ENCODE measurements around the gene PCGF1. TPM values are rescaled to one million over a fixed set of nuclear protein-coding genes. Genes with fewer than 3 reads are reported as not detected.

PCGF1 gene
- total RNA-seq, 3 donors from 2014 or later (not counting 1 experiment from before 2014, with no cell fraction given), result 22.9 to 35.9 (median 33.2) TPM

DNA sequence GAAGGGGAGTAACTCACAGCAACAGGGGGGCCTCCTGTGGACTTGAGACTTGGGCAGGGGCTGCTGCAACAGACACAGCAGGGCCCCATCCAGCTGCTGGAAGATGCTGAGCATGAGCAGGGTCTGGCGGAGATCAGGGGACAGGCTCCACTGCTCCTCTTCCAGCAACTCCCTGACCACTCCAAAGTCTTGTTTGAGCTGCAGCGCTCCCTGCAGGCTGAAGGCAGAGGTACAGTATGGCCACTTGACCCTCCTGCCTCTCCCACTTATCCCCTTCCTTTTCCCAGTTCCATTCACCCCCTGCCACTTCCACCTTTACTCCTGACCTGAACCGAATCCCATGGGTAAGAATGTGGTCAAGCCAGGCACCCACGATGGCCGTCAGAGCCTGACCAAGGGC is 32.6 kb downstream of the PCGF1 start:
- Mint-ChIP-seq H3K27me3 (ENCODE audit: low read depth in 2 of 2) (no peaks in the 10 kb centered on the region), H3K9me3 (no peaks in the 10 kb centered on the region), H3K4me1 (peaks cover 25 to 27% of the 10 kb centered on the region in 2 donors), H3K4me3 (no peak overlapping the region), H3K36me3 (no peaks in the 10 kb centered on the region), H3K27ac (peak overlapping the region; percentile 0 to 98)
- Histone ChIP-seq H3K4me3 (ENCODE audit: low read length) (no peak overlapping the region), H3K27me3 (ENCODE audit: control insufficient read depth, insufficient read depth, low read length) (no peaks in the 10 kb centered on the region), H3K4me1 (ENCODE audit: control insufficient read depth, insufficient read depth, low read length) (peaks cover 24% of the 10 kb centered on the region), H3K27ac (ENCODE audit: low read length) (no peak overlapping the region), H3K36me3 (ENCODE audit: control insufficient read depth, insufficient read depth, low read length) (peaks cover 22% of the 10 kb centered on the region), H3K9me3 (ENCODE audit: control insufficient read depth, insufficient read depth, low read length) (no peaks in the 10 kb centered on the region)
- 96% methylated on average over 5 of the region's 5 CpGs for WGBS (ENCODE audit: insufficient coverage)
- no peak for DNase-seq
- no peak for ATAC-seq
- TF ChIP-seq, protein P1, sequence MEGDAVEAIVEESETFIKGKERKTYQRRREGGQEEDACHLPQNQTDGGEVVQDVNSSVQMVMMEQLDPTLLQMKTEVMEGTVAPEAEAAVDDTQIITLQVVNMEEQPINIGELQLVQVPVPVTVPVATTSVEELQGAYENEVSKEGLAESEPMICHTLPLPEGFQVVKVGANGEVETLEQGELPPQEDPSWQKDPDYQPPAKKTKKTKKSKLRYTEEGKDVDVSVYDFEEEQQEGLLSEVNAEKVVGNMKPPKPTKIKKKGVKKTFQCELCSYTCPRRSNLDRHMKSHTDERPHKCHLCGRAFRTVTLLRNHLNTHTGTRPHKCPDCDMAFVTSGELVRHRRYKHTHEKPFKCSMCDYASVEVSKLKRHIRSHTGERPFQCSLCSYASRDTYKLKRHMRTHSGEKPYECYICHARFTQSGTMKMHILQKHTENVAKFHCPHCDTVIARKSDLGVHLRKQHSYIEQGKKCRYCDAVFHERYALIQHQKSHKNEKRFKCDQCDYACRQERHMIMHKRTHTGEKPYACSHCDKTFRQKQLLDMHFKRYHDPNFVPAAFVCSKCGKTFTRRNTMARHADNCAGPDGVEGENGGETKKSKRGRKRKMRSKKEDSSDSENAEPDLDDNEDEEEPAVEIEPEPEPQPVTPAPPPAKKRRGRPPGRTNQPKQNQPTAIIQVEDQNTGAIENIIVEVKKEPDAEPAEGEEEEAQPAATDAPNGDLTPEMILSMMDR (IDR thresholded peaks at IDR 0.05), result no peak
- intact Hi-C loops (cut with micrococcal nuclease), result no loop called here

DNA sequence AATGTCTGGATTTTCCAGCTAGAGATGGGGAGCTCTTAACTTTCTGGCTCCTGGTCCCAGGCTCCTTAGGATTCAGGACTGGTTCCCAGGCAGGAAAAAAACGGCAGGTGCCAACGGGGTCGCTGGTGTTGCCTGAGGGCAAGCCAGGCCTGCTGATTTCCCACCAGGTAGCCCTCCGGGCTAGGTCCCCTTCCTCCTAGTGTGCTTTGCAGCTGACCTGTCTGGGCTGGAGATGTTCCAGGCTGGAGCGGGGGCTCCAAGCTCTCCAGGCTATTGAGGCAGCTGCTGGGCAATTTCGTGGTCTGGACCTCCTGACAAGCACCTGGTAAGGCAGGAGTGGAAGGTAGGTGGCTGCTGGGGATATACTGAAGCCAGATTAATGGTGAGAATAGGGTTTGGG is 33.0 kb downstream of the PCGF1 start:
- Mint-ChIP-seq H3K27me3 (ENCODE audit: low read depth in 2 of 2) (no peaks in the 10 kb centered on the region), H3K27ac (peak overlapping the region; percentile 0 to 98), H3K9me3 (no peaks in the 10 kb centered on the region), H3K4me1 (peaks cover 27% of the 10 kb centered on the region in 2 donors), H3K36me3 (no peaks in the 10 kb centered on the region), H3K4me3 (no peak overlapping the region)
- DNase-seq, result no peak
- WGBS (ENCODE audit: insufficient coverage), result 97% methylated on average over 6 of the region's 6 CpGs
- Histone ChIP-seq H3K4me1 (ENCODE audit: control insufficient read depth, insufficient read depth, low read length) (peaks cover 24% of the 10 kb centered on the region), H3K27me3 (ENCODE audit: control insufficient read depth, insufficient read depth, low read length) (no peaks in the 10 kb centered on the region), H3K27ac (ENCODE audit: low read length) (no peak overlapping the region), H3K9me3 (ENCODE audit: control insufficient read depth, insufficient read depth, low read length) (no peaks in the 10 kb centered on the region), H3K4me3 (ENCODE audit: low read length) (no peak overlapping the region), H3K36me3 (ENCODE audit: control insufficient read depth, insufficient read depth, low read length) (peaks cover 20% of the 10 kb centered on the region)
- no peak for ATAC-seq
- TF ChIP-seq, protein P1 (IDR thresholded peaks at IDR 0.05), result no peak
- intact Hi-C loops (cut with micrococcal nuclease), result no loop called here

DNA sequence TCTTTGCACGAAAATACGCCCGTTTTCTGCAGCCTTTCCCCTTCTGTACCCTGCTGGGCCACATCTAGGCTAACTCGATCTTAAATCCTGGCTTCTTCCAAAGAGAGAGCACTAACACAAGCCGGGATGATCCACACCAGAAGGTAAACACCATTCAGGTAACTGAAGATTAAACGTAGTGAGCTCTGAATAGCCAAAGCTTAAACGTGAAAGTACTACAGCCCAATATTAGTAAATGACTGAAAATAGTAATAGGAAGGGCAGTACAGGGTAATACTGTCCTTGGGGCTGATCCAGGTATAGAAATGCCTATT is 34.6 kb downstream of the PCGF1 start:
- Mint-ChIP-seq H3K4me1 (peaks cover 27% of the 10 kb centered on the region in 2 donors), H3K36me3 (no peaks in the 10 kb centered on the region), H3K9me3 (no peaks in the 10 kb centered on the region), H3K4me3 (peak overlapping the region; percentile 95), H3K27me3 (ENCODE audit: low read depth in 2 of 2) (no peaks in the 10 kb centered on the region), H3K27ac (peak overlapping the region; percentile 97 to 98)
- Histone ChIP-seq H3K4me3 (ENCODE audit: low read length) (peak overlapping the region; percentile 50), H3K9me3 (ENCODE audit: control insufficient read depth, insufficient read depth, low read length) (no peaks in the 10 kb centered on the region), H3K4me1 (ENCODE audit: control insufficient read depth, insufficient read depth, low read length) (peaks cover 24% of the 10 kb centered on the region), H3K36me3 (ENCODE audit: control insufficient read depth, insufficient read depth, low read length) (peaks cover 17% of the 10 kb centered on the region), H3K27me3 (ENCODE audit: control insufficient read depth, insufficient read depth, low read length) (no peaks in the 10 kb centered on the region), H3K27ac (ENCODE audit: low read length) (peak overlapping the region; percentile 82)
- DNase-seq (no peak), ATAC-seq (no peak)
- TF ChIP-seq, protein P1 (IDR thresholded peaks at IDR 0.05), result no peak
- WGBS (ENCODE audit: insufficient coverage), result 7% methylated on average over 6 of the region's 7 CpGs
- intact Hi-C loops (cut with micrococcal nuclease), result loop anchor here (1.0 kb wide), 2 partner anchors 10 to 15 kb away; partner anchors contain the start of genes TTC31 and WBP1

All from natural killer cell (primary cell).